ENCODE measurements around the gene FSCN2. TPM values are rescaled to one million over a fixed set of nuclear protein-coding genes. Genes with fewer than 3 reads are reported as not detected.
A peak's percentile ranks its signal among the peaks of the same experiment; 100 is the strongest.

FSCN2 gene, protein sequence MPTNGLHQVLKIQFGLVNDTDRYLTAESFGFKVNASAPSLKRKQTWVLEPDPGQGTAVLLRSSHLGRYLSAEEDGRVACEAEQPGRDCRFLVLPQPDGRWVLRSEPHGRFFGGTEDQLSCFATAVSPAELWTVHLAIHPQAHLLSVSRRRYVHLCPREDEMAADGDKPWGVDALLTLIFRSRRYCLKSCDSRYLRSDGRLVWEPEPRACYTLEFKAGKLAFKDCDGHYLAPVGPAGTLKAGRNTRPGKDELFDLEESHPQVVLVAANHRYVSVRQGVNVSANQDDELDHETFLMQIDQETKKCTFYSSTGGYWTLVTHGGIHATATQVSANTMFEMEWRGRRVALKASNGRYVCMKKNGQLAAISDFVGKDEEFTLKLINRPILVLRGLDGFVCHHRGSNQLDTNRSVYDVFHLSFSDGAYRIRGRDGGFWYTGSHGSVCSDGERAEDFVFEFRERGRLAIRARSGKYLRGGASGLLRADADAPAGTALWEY
- total RNA-seq, result 0.35 and 0.66 TPM in 2 replicates

DNA sequence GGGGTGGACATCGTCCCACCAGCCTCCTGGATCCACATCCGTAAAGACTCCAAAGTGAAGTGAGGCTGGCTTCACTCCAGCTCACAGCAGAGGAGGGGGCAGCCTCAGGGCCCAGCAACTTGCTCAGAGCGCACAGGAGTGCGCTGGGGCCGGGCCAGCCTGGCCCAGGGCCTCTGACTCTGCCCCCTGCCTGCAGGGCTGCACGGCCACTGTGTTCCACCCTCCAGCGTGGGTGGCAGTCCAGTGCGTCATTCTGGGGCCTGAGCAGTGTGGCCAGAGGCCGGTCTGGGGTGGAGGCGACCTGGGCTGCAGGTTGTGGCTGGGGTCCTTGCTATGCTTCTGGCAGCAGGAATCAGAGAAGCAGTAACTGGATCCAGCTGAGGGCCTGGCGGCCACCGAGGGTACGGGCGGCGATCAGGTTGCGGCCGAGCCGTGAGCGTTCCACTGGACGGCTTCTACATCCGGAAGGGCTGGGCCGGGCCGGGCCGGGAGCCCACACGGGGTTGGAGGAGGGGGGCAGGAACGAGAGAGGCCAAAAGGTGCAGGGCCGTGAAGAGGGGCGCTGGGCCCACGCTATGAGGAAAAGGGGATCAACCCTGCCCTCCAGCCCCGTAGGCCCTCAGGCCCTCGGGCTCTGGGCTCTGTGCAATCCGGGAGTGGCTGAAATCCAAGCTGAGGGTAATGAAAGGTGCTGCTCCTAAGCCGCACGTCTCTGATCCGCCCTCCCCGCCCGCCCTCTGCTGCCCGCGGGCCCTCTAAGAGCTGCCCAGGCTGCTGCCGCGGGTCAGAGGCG is at the start of gene FSCN2:
Gene FSCN2 (plus strand): TSS at position 787 of the 793 bp plus-strand sequence. CDS start 155 bp downstream, outside the sequence.
- no peak for DNase-seq (ENCODE audit: low read depth, low spot score)

- no peak for DNase-seq (ENCODE audit: low read depth, low spot score)
These were observed 48.8 kb upstream of the FSCN2 start for GRCh38 chr17:81479175-81480071.

DNA sequence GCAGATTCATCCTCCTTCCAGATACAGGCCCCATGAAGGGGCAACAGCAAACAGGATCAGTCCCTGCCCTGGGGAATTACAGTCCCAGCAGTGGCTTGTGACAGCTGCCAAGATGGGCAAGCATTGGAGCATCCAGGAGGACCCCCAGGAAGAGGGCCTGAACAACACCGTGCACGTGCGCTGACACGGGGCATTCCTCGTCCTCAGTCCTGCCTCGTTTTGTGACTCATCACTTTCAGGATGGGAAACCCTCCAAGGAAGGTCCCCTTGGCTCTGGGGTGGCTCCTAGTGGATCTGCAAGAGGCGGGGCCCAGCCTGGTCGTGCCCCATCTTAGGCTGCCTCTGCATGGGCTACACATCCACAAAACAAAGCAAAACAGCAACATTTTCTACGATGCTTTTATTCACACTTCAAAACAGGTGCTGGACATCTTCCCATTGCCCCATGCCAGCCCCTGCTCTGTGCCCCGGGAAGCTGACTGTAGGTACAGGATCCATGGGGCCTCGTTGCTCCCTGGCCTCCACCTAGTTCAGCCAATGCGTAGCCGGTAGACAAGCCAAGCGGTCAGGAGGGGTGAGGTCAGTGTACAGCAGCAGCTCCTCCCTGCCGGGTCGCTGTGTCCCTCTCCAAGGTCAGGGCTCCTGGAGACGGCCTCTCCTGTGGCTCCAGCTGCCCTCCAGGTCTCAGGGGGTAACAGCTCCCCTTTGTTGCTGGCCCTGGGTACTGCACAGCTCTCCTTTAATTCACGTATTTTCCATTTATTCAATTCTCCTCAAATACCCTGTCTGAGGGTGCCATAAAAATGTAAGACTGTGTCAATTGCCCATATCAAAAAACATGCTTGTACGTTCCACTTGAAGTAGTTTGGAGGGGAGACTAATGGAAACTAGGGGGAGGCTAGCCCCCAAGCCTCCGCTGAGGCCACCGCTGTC is 47.8 kb upstream of the FSCN2 start:
- DNase-seq (ENCODE audit: low read depth, low spot score), result no peak

- DNase-seq (ENCODE audit: low read depth, low spot score), result no peak
These were observed 46.9 kb upstream of the FSCN2 start for GRCh38 chr17:81481073-81481799.

- no peak for DNase-seq (ENCODE audit: low read depth, low spot score)
These were observed 46.2 kb upstream of the FSCN2 start for GRCh38 chr17:81481815-81482505.

DNA sequence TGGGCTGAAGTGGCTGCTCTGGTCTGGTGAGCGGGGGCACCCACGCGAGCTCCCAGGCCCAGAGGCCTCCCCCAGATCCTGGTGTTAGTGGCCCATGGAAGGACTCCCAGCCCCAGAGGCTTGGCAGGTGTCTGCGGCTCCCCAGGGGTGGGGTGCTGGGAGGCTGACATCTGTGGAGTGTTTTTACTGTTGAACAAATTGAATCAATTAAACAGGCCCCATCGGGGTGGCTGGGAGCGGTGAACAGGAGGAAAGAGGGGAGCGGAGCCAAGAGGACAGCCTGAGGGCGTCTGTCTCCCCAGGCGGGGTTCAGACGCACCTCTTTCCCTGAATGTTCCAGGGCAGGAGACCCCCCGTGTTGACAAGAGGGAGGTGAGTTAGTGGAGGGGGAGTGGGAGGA is 45.5 kb upstream of the FSCN2 start:
- no peak for DNase-seq (ENCODE audit: low read depth, low spot score)

DNA sequence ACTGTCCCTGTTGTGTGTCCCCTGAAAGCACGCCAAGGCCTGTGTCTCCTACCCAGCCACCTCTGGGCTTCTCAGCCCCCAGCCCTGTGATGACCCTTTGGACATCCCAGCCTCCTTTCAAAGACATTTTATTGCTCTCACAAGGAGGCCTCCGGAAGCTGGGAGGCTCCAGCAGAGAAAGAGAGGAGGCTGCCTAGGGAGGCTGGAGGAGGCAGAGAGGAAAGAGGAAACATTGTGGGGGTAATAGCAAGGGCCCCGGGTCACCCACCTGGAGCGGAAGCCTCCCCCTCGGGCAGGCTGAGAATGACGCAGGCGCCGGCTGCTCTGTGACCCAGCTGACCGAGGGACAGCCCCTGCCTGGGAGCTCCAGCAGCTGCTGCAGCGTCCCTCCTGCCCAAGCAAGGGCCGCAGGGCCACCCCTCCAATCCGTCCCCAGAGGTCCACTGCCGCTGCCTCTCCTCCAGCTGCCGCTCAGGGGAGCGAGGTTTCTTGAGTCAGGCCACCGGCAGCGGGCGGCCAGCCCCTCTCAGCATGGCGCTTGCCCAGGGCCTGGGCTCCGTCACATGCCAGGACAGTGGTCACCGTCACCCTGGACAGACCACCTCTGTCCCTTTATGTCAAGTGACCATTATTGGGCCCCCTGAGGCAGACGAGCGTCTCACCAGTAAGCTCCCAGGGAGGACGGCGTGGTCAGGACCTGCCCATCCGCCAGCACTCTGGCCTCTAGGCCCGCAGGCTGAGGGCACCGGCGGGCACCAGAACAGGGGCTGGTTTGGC is 44.9 kb upstream of the FSCN2 start:
- no peak for DNase-seq (ENCODE audit: low read depth, low spot score)

GRCh38 chr17:81483862-81484194 is 44.3 kb upstream of the FSCN2 start:
- DNase-seq (ENCODE audit: low read depth, low spot score), result no peak

DNA sequence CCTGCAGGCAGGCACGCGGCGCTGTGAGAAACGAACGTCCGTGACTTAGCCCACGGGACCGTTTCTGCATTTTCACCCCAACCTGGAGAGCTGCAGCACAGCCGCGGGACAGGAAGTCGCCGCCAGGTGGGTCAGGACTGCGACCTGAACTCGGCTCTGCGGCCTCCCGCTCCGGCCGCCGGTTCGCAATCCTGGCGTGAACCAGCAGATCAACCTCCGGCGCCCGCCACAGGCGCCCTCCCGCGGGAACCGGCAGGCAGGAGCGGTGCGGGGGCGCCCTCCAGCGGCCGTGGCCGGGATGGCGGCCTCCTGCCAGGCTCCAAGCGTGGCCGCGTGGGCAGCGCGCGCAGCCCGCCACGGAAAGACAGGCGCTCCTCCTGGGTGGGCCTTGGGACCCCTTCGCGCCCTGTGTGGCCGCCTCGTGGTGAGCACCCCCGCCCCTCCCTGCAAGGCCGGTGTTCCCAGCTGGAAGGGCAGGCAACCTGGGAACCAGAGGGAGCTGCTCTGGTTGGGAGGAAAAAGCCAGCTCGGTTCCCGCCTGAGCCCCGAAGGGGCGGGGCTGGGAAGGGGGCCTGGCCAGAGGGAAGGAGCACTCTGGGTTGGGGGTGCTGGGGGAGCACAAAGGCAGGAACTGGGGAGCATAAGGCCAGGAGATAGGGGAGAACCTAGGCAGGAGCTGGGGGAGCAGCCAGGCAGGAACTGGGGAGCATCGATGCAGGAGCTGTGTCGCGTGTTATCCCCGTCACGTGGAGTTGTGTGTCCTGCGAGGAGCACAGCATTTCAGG is 43.8 kb upstream of the FSCN2 start:
- peak; percentile 27 for DNase-seq (ENCODE audit: low read depth, low spot score)

DNA sequence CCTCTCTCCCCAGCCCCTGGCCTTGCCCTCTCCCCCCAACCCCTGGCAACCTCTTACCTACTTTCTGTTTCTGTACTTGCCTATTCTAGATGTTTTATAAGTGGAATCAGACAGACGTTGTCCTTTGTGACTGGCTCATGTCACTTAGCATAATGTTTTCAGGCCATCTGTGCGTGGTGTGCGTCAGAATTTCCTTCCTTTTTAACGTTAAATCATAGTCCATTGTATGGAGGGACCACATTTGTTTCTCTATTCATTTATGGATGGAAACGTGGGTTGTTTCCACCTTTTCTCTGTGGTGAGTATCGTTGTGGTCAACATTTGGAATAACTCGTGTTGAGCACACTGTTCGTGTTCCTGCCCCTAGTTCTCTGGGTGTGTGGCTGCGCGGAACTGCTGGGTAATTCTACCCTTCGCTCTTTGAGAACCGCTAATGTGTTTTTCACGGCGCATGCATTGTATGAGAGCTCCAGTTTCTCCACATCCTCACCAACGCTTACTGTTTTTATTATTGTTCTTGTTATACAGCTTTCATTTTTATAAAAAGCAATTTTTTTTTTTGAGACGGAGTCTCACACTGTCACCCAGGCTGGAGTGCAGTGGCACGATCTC is 41.9 kb upstream of the FSCN2 start:
- DNase-seq (ENCODE audit: low read depth, low spot score), result no peak

- no peak for DNase-seq (ENCODE audit: low read depth, low spot score)
These were observed 41.1 kb upstream of the FSCN2 start for GRCh38 chr17:81487089-81487486.

DNA sequence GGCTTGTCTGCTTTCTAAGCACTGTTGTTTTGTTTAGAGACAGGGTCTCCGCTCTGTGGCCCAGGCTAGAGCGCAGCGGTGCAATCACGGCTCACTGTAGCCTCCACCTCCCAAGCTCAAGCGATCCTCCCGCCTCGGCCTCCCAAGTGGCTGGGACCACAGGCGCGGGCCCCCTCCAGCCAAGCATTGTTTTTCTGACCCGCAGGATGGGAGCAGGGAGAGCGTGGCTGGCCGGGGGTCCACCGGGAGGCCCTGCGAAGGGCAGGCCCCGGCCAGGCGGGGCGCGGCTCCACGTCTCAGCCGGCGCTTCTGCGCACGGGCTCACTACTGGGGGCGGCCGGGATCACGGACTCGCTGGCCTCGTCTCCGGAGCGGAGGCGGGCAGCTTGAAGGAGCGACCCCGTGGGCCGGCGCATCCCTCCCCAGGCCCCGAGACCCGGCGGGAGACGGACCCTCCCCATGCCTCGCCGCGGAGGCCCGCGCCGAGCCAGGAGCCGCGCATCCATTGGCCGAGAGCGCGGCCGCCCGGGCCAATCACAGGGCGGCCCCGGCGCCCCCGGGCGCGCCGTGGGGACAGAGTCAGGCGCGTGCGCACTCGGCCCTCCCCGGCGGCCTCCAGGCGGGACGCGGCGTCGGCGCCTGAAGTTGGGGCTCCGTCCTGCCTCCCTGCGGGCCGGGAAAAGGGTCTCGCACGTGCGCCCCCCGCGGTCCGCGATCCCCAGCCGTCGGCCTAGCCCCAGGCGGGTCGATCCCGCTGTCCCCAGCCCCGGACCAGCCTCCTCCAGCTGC is 40.5 kb upstream of the FSCN2 start:
- DNase-seq (ENCODE audit: low read depth, low spot score), result no peak

DNA sequence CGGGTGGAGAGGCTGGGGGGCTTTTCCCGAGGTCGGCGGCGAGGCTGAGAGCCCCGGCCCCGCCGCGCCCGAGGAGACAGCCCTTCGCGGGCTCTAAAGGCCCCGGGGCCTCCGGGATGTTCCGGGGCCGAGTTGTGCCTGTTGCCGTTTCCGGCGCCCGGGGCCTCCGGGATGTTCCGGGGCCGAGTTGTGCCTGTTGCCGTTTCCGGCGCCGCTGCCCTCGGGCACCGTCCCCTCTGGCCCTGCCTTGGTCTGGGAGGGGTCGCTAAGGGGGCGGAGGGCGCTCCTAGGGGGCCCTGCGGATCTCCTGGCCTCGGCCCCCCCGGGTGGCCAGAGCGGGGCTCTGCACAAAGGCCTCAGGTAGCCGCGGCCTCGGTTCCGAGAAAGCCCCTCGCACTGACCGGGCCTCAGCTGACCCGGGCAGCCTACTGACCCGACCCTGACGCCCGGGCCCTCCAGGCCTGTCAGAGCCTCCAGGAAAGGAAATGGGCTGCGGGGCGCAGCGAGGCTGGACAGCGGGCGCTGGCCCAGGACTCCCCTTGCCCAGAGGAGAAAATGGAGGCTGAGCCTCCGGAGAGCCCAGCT is 39.8 kb upstream of the FSCN2 start:
- no peak for DNase-seq (ENCODE audit: low read depth, low spot score)

GRCh38 chr17:81489012-81489997 is 38.9 kb upstream of the FSCN2 start:
- no peak for DNase-seq (ENCODE audit: low read depth, low spot score)

All from pulmonary artery endothelial cell (primary cell).